Activated CD4-positive, alpha-beta T cell treated with anti-CD3 and anti-CD28 coated beads, Interleukin-2, amount 10 ng/mL, durations not matched to agents 24 days and 14 days (primary cell): Measurements from ENCODE around the gene KRT7. TPM values are rescaled to one million over a fixed set of nuclear protein-coding genes. Genes with fewer than 3 reads are reported as not detected.
A peak's percentile ranks its signal among the peaks of the same experiment; 100 is the strongest.

Experiments used
- DNase-seq: peaks from one replicate; pipeline ENCODE4 v3.0.0; 2022
- H3K27ac Mint-ChIP-seq: one replicate; pipeline ENCODE4 v1.8.0; 2022; ENCODE audit warnings: mild to moderate bottlenecking, mixed read lengths
- H3K27me3 Mint-ChIP-seq: one replicate; pipeline ENCODE4 v1.8.0; 2022; ENCODE audit warnings: mixed read lengths
- H3K36me3 Mint-ChIP-seq: one replicate; pipeline ENCODE4 v1.8.0; 2022; ENCODE audit warnings: low read depth, mild to moderate bottlenecking, mixed read lengths
- H3K4me1 Mint-ChIP-seq: one replicate; pipeline ENCODE4 v1.8.0; 2021; ENCODE audit warnings: mixed read lengths
- H3K4me3 Mint-ChIP-seq: one replicate; pipeline ENCODE4 v1.8.0; 2022; ENCODE audit warnings: mild to moderate bottlenecking, moderate library complexity, mixed read lengths
- H3K9me3 Mint-ChIP-seq: one replicate; pipeline ENCODE4 v1.8.0; 2021; ENCODE audit warnings: mixed read lengths
- intact Hi-C: fragments of 100-400 bp; cut with micrococcal nuclease; formaldehyde crosslinking; loops from one replicate; pipeline ENCODE4 v1.15.1; 2023
- total RNA-seq: library from RNA; stranded (reverse); gene quantifications from 2 replicates; pipeline ENCODE4 v1.2.3, GENCODE V29; 2022

Gene KRT7
- total RNA-seq, 1 donor from 2014 or later: 12.3 TPM

GRCh38 chr12:52224151-52224550 lies 8.9 kb upstream of the KRT7 start:
- H3K4me3 Mint-ChIP-seq: no peak overlapping the region
- H3K4me1 Mint-ChIP-seq: peaks cover 12% of the 10 kb centered on the region
- H3K9me3 Mint-ChIP-seq: peaks cover 3% of the 10 kb centered on the region
- no peaks in the 10 kb centered on the region for H3K36me3 Mint-ChIP-seq
- H3K27me3 Mint-ChIP-seq: peaks cover 58% of the 10 kb centered on the region
- intact Hi-C loops: no loop called here
- H3K27ac Mint-ChIP-seq: no peak overlapping the region
- DNase-seq: no peak

GRCh38 chr12:52225752-52226151 lies 7.3 kb upstream of the KRT7 start:
- H3K9me3 Mint-ChIP-seq: peaks cover 3% of the 10 kb centered on the region
- peaks cover 61% of the 10 kb centered on the region for H3K27me3 Mint-ChIP-seq
- no peak for DNase-seq
- no peaks in the 10 kb centered on the region for H3K36me3 Mint-ChIP-seq
- H3K4me1 Mint-ChIP-seq: peaks cover 12% of the 10 kb centered on the region
- intact Hi-C loops: no loop called here
- no peak overlapping the region for H3K27ac Mint-ChIP-seq
- H3K4me3 Mint-ChIP-seq: no peak overlapping the region

- intact Hi-C loops: no loop called here
- Mint-ChIP-seq H3K27me3 (peaks cover 63% of the 10 kb centered on the region), H3K9me3 (peaks cover 3% of the 10 kb centered on the region), H3K4me3 (no peak overlapping the region), H3K27ac (no peak overlapping the region), H3K4me1 (peaks cover 10% of the 10 kb centered on the region), H3K36me3 (no peaks in the 10 kb centered on the region)
- DNase-seq: no peak
Measured at GRCh38 chr12:52226446-52226845, 6.6 kb upstream of the KRT7 start.

GRCh38 chr12:52227606-52228166 lies 5.4 kb upstream of the KRT7 start:
- Mint-ChIP-seq H3K9me3 (peaks cover 3% of the 10 kb centered on the region), H3K36me3 (no peaks in the 10 kb centered on the region), H3K27ac (no peak overlapping the region), H3K4me3 (no peak overlapping the region), H3K27me3 (peaks cover 75% of the 10 kb centered on the region), H3K4me1 (peaks cover 3% of the 10 kb centered on the region)
- no peak for DNase-seq
- intact Hi-C loops: no loop called here

- DNase-seq: no peak
- Mint-ChIP-seq H3K27ac (no peak overlapping the region), H3K36me3 (no peaks in the 10 kb centered on the region), H3K27me3 (peaks cover 77% of the 10 kb centered on the region), H3K9me3 (peaks cover 3% of the 10 kb centered on the region), H3K4me1 (peaks cover 3% of the 10 kb centered on the region), H3K4me3 (no peak overlapping the region)
- intact Hi-C loops: no loop called here
Measured at GRCh38 chr12:52228366-52228765, 4.7 kb upstream of the KRT7 start.

- H3K4me3 Mint-ChIP-seq: no peak overlapping the region
- peaks cover 2% of the 10 kb centered on the region for H3K4me1 Mint-ChIP-seq
- peaks cover 78% of the 10 kb centered on the region for H3K27me3 Mint-ChIP-seq
- no peak for DNase-seq
- peaks cover 3% of the 10 kb centered on the region for H3K9me3 Mint-ChIP-seq
- H3K36me3 Mint-ChIP-seq: no peaks in the 10 kb centered on the region
- intact Hi-C loops: no loop called here
- H3K27ac Mint-ChIP-seq: no peak overlapping the region
Measured at GRCh38 chr12:52228931-52229330, 4.1 kb upstream of the KRT7 start.

GRCh38 chr12:52229836-52230343 lies 3.2 kb upstream of the KRT7 start:
- peaks cover 75% of the 10 kb centered on the region for H3K27me3 Mint-ChIP-seq
- intact Hi-C loops: no loop called here
- no peaks in the 10 kb centered on the region for H3K9me3 Mint-ChIP-seq
- H3K36me3 Mint-ChIP-seq: no peaks in the 10 kb centered on the region
- H3K4me3 Mint-ChIP-seq: no peak overlapping the region
- no peak overlapping the region for H3K27ac Mint-ChIP-seq
- peaks cover 4% of the 10 kb centered on the region for H3K4me1 Mint-ChIP-seq
- no peak for DNase-seq

GRCh38 chr12:52230364-52231281 lies 2.4 kb upstream of the KRT7 start:
- Mint-ChIP-seq H3K4me1 (peaks cover 4% of the 10 kb centered on the region), H3K4me3 (no peak overlapping the region), H3K27me3 (peaks cover 74% of the 10 kb centered on the region), H3K27ac (no peak overlapping the region), H3K36me3 (no peaks in the 10 kb centered on the region), H3K9me3 (no peaks in the 10 kb centered on the region)
- DNase-seq: no peak
- intact Hi-C loops: no loop called here

- DNase-seq: no peak
- H3K27me3 Mint-ChIP-seq: peaks cover 69% of the 10 kb centered on the region
- H3K36me3 Mint-ChIP-seq: no peaks in the 10 kb centered on the region
- intact Hi-C loops: no loop called here
- H3K4me1 Mint-ChIP-seq: peaks cover 4% of the 10 kb centered on the region
- no peak overlapping the region for H3K27ac Mint-ChIP-seq
- no peaks in the 10 kb centered on the region for H3K9me3 Mint-ChIP-seq
- H3K4me3 Mint-ChIP-seq: no peak overlapping the region
Measured at GRCh38 chr12:52231305-52232202, 1.5 kb upstream of the KRT7 start.

GRCh38 chr12:52232203-52232673 lies 805 bp upstream of the KRT7 start:
- Mint-ChIP-seq H3K9me3 (no peaks in the 10 kb centered on the region), H3K36me3 (no peaks in the 10 kb centered on the region), H3K4me3 (no peak overlapping the region), H3K27me3 (peaks cover 63% of the 10 kb centered on the region), H3K4me1 (peaks cover 4% of the 10 kb centered on the region), H3K27ac (no peak overlapping the region)
- DNase-seq: no peak
- intact Hi-C loops: no loop called here

GRCh38 chr12:52233462-52234207 lies 592 bp downstream of the KRT7 start:
- H3K27me3 Mint-ChIP-seq: peaks cover 55% of the 10 kb centered on the region
- H3K27ac Mint-ChIP-seq: no peak overlapping the region
- no peaks in the 10 kb centered on the region for H3K36me3 Mint-ChIP-seq
- H3K4me1 Mint-ChIP-seq: peaks cover 4% of the 10 kb centered on the region
- intact Hi-C loops: no loop called here
- H3K9me3 Mint-ChIP-seq: no peaks in the 10 kb centered on the region
- no peak for DNase-seq
- no peak overlapping the region for H3K4me3 Mint-ChIP-seq

- intact Hi-C loops: no loop called here
- peaks cover 49% of the 10 kb centered on the region for H3K27me3 Mint-ChIP-seq
- no peaks in the 10 kb centered on the region for H3K9me3 Mint-ChIP-seq
- peaks cover 4% of the 10 kb centered on the region for H3K4me1 Mint-ChIP-seq
- no peak for DNase-seq
- peak overlapping the region; percentile 20 for H3K27ac Mint-ChIP-seq
- no peaks in the 10 kb centered on the region for H3K36me3 Mint-ChIP-seq
- no peak overlapping the region for H3K4me3 Mint-ChIP-seq
Measured at GRCh38 chr12:52234223-52234810, 1.3 kb downstream of the KRT7 start.
